SKM-1 (cell line): ENCODE data around the gene C1QL4.
"Not testable (repeated sequence)": the region's sequence is repeated elsewhere in the genome, so short reads cannot be mapped to it uniquely, and the experiment has no call there.

Experiments used
- DNase-seq: peaks from one replicate; lab custom pipeline; 2025; ENCODE audit not compliant: unreplicated experiment; lab: John Stamatoyannopoulos, UW

Gene C1QL4

GRCh38 chr12:49334681-49335080 lies 2.3 kb downstream of the C1QL4 start:
- DNase-seq: no peak

GRCh38 chr12:49334226-49334625 lies 2.8 kb downstream of the C1QL4 start:
- DNase-seq: no peak

DNA sequence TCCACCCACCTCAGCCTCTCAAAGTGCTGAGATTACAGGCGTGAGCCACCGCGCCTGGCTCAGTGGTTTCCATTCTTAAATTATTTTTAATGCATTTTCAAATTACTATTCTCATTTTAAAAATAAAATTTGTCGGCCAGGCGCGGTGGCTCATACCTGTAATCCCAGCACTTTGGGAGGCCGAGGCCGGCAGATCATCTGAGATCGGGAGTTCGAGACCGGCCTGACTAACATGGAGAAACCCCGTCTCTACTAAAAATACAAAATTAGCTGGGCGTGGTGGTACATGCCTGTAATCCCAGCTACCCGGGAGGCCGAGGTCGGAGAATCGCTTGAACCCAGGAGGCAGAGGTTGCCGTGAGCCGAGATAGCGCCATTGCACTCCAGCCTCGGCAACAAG lies 3.2 kb downstream of the C1QL4 start:
- not testable (repeated sequence) for DNase-seq

GRCh38 chr12:49332891-49333371 lies 4.1 kb downstream of the C1QL4 start:
- no peak for DNase-seq

- no peak for DNase-seq
Measured at GRCh38 chr12:49332441-49332861, 4.5 kb downstream of the C1QL4 start.

GRCh38 chr12:49331380-49332222 lies 5.4 kb downstream of the C1QL4 start:
- DNase-seq: no peak

DNA sequence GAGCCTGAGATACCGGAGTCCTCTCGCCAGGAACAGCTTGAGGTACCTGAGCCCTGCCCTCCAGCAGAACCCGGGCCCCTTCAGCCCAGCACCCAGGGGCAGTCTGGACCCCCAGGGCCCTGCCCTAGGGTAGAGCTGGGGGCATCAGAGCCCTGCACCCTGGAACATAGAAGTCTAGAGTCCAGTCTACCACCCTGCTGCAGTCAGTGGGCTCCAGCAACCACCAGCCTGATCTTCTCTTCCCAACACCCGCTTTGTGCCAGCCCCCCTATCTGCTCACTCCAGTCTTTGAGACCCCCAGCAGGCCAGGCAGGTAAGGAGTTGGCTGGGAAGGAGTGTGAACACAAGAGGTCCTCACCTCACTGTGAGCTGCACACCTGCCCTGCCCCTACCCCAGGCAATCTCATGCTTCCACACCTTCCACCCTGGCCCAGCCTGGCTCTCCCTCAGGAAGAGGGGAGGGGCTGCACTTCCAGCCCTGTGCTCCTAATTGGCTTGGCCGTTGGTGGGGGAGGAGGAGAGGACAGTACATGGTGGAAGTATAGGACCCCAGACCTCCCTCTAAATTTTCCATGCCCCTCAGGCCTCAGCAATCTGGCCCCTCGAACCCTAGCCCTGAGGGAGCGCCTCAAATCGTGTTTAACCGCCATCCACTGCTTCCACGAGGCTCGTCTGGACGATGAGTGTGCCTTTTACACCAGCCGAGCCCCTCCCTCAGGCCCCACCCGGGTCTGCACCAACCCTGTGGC lies 6.2 kb downstream of the C1QL4 start:
- DNase-seq: no peak

GRCh38 chr12:49330032-49330619 lies 6.9 kb downstream of the C1QL4 start:
- no peak for DNase-seq

GRCh38 chr12:49328816-49329215 lies 8.2 kb downstream of the C1QL4 start:
- no peak for DNase-seq

GRCh38 chr12:49327887-49328286 lies 9.1 kb downstream of the C1QL4 start:
- no peak for DNase-seq

GRCh38 chr12:49327368-49327767 lies 9.6 kb downstream of the C1QL4 start:
- no peak for DNase-seq

GRCh38 chr12:49325606-49326005 lies 11.4 kb downstream of the C1QL4 start:
- no peak for DNase-seq

DNA sequence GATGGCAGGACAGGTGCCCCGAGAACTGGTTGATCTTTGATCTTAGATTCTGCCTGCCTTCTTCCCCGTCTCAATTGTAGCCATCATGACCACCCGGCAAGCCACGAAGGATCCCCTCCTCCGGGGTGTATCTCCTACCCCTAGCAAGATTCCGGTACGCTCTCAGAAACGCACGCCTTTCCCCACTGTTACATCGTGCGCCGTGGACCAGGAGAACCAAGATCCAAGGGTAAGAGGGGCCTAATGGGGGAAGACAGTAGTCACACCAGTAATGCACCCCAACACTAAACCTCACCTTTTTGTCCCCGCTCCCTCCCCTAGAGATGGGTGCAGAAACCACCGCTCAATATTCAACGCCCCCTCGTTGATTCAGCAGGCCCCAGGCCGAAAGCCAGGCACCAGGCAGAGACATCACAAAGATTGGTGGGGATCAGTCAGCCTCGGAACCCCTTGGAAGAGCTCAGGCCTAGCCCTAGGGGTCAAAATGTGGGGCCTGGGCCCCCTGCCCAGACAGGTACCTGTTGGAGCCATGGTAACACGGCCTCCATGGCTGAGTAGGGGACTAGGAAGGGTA lies 13.4 kb downstream of the C1QL4 start:
- no peak for DNase-seq

DNA sequence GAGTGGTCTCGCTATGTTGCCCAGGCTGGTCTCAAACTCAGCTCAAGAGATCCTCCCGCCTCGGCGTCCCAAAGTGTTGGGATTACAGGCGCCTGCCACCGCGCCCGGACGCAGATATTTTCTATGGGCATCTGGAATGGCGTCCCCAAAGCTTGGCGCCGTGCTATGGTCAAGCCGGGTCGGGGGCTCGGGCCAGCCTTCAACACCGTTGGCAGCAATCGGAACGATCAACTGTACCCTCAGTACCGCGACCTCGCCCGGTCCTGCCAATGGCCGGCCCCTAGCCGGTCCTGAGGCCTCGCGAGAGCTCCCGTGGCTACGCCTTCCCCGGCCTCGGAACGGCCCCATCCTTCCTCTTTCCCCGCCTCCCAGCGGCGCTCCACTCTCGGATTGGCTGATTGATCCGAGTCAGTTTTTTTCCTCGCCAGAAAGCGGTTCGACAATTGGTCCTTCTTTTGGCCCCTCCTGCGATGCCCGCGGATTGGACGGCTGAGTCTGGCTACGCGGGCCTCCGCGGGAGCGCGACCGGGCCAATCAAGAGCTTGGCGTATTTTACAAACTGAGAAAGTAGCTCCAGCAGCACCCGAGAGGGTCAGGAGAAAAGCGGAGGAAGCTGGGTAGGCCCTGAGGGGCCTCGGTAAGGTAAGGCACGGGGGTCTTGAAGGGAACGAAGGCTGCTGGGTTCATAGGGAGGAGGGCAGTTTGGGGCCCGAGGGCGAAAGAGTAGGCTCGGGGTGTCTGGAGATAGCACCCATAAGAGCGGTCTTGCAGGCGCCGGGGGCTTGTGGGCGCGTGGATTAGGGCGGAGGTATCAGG lies 14.1 kb downstream of the C1QL4 start, which contains the start of gene TROAP:
TSS of gene TROAP (plus strand) at position 548 of the 816 bp plus-strand sequence. CDS start 354 bp downstream, outside the sequence.
- DNase-seq: peak; percentile 69

DNA sequence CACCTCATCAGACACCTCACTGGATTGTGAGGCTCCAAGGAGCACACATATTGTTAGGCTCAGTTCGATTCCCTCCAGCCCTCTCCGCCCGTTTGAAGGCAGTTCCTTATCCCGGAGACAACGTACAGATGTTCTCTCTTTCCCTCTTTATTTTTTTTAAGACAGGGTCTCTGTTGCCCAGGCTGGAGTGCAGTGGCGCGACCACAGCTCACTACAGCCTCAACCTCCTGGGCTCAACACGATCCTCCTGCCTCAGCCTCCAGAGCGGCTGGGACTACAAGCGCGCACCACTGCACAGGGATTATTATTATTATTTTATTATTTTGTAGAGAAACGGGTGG lies 14.7 kb downstream of the C1QL4 start:
- no peak for DNase-seq

GRCh38 chr12:49320411-49321103 lies 16.4 kb downstream of the C1QL4 start:
- DNase-seq: not testable (repeated sequence)

- DNase-seq: not testable (repeated sequence)
Measured at GRCh38 chr12:49317118-49317517, 19.9 kb downstream of the C1QL4 start.

DNA sequence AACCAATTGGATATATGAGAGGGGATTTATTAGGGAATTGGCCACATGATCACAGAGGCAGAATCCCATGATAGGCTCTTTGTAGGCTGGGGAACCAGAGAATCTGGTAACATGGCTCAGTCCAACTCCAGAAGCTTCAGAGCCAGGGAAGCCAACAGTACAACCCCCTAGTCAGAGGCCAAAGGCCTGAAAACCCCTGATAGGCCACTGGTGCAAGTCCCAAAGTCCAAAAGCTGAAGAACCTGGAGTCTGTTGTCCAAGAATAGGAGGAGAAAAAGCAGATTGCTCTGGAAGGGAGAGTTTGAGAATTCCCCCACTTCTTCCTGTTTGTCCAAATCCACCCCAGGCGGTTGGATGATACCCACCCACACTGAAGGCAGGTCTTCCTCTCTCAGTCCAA lies 22.2 kb downstream of the C1QL4 start:
- DNase-seq: no peak

DNA sequence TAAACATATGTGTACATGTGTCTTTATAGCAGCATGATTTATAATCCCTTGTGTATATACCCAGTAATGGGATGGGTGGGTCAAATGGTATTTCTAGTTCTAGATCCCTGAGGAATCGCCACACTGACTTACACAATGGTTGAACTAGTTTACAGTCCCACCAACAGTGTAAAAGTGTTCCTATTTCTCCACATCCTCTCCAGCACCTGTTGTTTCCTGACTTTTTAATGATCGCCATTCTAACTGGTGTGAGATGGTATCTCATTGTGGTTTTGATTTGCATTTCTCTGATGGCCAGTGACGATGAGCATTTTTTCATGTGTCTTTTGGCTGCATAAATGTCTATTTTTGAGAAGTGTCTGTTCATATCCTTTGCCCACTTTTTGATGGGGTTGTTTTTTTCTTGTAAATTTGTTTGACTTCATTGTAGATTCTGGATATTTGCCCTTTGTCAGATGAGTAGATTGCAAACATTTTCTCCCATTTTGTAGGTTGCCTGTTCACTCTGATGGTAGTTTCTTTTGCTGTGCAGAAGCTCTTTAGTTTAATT lies 26.5 kb downstream of the C1QL4 start:
- DNase-seq: not testable (repeated sequence)

GRCh38 chr12:49309386-49309785 lies 27.6 kb downstream of the C1QL4 start:
- no peak for DNase-seq
